Fibroblast of lung (primary cell): Measurements from ENCODE around the gene STRA8.

Experiments used
- EZH2 ChIP-seq: IDR thresholded peaks from 2 replicates; pipeline ENCODE4 v1.5.1; 2012; ENCODE audit warnings: low read length, control low read depth, mild to moderate bottlenecking; ENCODE audit errors: missing control alignments
- TF ChIP-seq, protein P1 (sequence below), 2 donors: IDR thresholded peaks in 1 of 2; conservative IDR thresholded peaks in 1 of 2; 1 replicate in 1 of 2; 2 replicates in 1 of 2; pipeline ENCODE4 v1.5.1; 2011 to 2012; ENCODE audit warnings: low read length in 2 of 2, control low read depth in 1 of 2, inconsistent platforms in 1 of 2, low read depth in 1 of 2, mild to moderate bottlenecking in 1 of 2

DNA sequence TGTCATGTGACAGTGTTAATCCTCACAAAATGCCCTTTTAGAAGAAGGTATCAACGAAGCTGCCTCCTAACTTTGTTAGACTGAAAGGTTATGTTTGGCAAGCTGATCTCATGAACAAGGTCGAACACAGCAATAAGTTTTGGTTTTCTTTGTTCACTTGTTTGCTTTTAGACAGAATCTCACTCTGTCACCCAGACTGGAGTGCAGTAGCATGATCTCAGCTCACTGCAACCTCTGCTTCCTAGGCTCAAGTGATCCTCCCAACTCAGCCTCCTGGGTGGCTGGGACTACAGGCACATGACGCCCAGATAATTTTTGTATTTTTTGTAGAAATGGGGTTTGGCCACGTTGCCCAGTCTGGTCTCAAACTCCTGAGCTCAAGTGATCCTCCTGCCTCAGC lies 1.1 kb downstream of the STRA8 start:
- TF ChIP-seq, protein P1, sequence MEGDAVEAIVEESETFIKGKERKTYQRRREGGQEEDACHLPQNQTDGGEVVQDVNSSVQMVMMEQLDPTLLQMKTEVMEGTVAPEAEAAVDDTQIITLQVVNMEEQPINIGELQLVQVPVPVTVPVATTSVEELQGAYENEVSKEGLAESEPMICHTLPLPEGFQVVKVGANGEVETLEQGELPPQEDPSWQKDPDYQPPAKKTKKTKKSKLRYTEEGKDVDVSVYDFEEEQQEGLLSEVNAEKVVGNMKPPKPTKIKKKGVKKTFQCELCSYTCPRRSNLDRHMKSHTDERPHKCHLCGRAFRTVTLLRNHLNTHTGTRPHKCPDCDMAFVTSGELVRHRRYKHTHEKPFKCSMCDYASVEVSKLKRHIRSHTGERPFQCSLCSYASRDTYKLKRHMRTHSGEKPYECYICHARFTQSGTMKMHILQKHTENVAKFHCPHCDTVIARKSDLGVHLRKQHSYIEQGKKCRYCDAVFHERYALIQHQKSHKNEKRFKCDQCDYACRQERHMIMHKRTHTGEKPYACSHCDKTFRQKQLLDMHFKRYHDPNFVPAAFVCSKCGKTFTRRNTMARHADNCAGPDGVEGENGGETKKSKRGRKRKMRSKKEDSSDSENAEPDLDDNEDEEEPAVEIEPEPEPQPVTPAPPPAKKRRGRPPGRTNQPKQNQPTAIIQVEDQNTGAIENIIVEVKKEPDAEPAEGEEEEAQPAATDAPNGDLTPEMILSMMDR (conservative IDR thresholded peaks at IDR 0.05 in 1 of 2, IDR thresholded peaks at IDR 0.05 in 1 of 2; ENCODE audit: low read depth in 1 of 2, low read length in 2 of 2), result no peak
- TF ChIP-seq EZH2, result no peak
